SU-DHL-6 (cell line): ENCODE measurements around the gene PLLP.

Source experiments
- EZH2phosphoT487 ChIP-seq: fragments of 200-600 bp; sonication (generic), shearing (Covaris generic); conservative IDR thresholded peaks from 2 replicates; pipeline ENCODE4 v1.6.1; 2018; ENCODE audit warnings: mild to moderate bottlenecking, antibody characterized with exemption, low read length, moderate library complexity, mixed read lengths
- TF ChIP-seq, protein P1 (sequence below): fragments of 200-600 bp; sonication (generic); IDR thresholded peaks from one replicate; pipeline ENCODE4 v1.5.1; 2017; ENCODE audit warnings: antibody characterized with exemption, mild to moderate bottlenecking, low read length, moderate library complexity; ENCODE audit not compliant: insufficient read depth, poor library complexity, severe bottlenecking

DNA sequence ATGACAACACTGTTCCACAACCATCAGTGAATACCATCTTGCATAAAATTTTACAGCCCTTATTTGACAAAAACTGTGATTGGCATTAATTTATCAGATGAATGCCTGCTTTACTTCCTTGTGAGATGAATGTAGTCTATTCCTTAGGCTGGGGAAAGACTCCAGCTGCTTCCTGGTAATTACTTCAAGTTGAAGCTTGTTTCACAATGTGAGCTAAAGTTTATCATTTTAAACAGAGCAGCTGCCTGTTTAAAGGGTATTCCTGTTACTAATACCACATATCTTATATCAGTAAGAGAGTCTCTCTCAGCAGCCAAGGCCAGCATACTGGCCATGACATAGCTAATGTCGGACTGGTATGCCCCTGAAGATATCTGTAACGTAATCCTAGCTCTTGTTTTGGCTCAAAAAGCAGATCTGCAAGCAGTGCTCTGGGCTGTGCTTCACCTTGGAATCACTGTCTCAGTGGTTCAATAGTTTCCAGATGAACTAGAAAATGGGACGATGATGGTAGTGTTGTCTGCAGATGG is 52.6 kb downstream of the PLLP start:
- TF ChIP-seq, protein P1, sequence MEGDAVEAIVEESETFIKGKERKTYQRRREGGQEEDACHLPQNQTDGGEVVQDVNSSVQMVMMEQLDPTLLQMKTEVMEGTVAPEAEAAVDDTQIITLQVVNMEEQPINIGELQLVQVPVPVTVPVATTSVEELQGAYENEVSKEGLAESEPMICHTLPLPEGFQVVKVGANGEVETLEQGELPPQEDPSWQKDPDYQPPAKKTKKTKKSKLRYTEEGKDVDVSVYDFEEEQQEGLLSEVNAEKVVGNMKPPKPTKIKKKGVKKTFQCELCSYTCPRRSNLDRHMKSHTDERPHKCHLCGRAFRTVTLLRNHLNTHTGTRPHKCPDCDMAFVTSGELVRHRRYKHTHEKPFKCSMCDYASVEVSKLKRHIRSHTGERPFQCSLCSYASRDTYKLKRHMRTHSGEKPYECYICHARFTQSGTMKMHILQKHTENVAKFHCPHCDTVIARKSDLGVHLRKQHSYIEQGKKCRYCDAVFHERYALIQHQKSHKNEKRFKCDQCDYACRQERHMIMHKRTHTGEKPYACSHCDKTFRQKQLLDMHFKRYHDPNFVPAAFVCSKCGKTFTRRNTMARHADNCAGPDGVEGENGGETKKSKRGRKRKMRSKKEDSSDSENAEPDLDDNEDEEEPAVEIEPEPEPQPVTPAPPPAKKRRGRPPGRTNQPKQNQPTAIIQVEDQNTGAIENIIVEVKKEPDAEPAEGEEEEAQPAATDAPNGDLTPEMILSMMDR = no peak
- TF ChIP-seq EZH2phosphoT487 = no peak
